GM12801 (cell line): ENCODE data around the gene KIF2C.

Experiments used
- CTCF ChIP-seq: IDR thresholded peaks from one replicate; pipeline ENCODE4 v1.5.1; 2011; ENCODE audit warnings: control low read depth; ENCODE audit not compliant: insufficient read length; ENCODE audit errors: extremely low read depth

Gene KIF2C

GRCh38 chr1:44730741-44731512 lies 8.7 kb upstream of the KIF2C start, which contains the start of gene RNU5D-1:
RNU5D-1 (minus strand) TSS chr1:44731170.
- TF ChIP-seq CTCF: no peak

GRCh38 chr1:44733365-44733764 lies 6.3 kb upstream of the KIF2C start:
- no peak for TF ChIP-seq CTCF

GRCh38 chr1:44733784-44734183 lies 5.9 kb upstream of the KIF2C start:
- TF ChIP-seq CTCF: no peak

GRCh38 chr1:44735992-44736391 lies 3.6 kb upstream of the KIF2C start:
- no peak for TF ChIP-seq CTCF

GRCh38 chr1:44740179-44740617 lies 561 bp downstream of the KIF2C start:
- no peak for TF ChIP-seq CTCF

GRCh38 chr1:44743211-44743610 lies 3.6 kb downstream of the KIF2C start:
- no peak for TF ChIP-seq CTCF

GRCh38 chr1:44747878-44748277 lies 8.2 kb downstream of the KIF2C start:
- TF ChIP-seq CTCF: no peak

GRCh38 chr1:44757420-44757819 lies 17.8 kb downstream of the KIF2C start:
- no peak for TF ChIP-seq CTCF
